GM12878 (cell line): Measurements from ENCODE around the gene SASH1. TPM values are rescaled to one million over a fixed set of nuclear protein-coding genes. Genes with fewer than 3 reads are reported as not detected.

Experiments
- ATAC-seq: fragments of 200-7000 bp; cut with Tn5 transposase; 3 replicates; pipeline ENCODE4 v1.9.1; 2020; ENCODE audit warnings: mild to moderate bottlenecking, moderate library complexity
- BruUV-seq: library from RNA; stranded (reverse); fragments of 400-500 nt; replicated peaks from 2 replicates; lab custom pipeline; 2021; lab: Mats Ljungman, UMichigan
- CTCF ChIA-PET: fragments of 300-600 bp; sonication (Branson Sonifier 250); formaldehyde crosslinking; extraction: SDS; loops from one replicate; lab custom pipeline; 2021; ENCODE audit warnings: inconsistent platforms; lab: Yijun Ruan, JAX
- POLR2A ChIA-PET: fragments of 350-600 bp; formaldehyde crosslinking; extraction: SDS; loops from one replicate; lab custom pipeline; 2021; ENCODE audit warnings: inconsistent platforms; lab: Charles Lee
- RAD21 ChIA-PET: fragments of 300-600 bp; sonication (Branson Sonifier 250); formaldehyde crosslinking; loops from one replicate; lab custom pipeline; 2023; ENCODE audit warnings: antibody characterized with exemption; ENCODE audit not compliant: unreplicated experiment; lab: Charles Lee
- SMC1A ChIA-PET: fragments of 300-600 bp; sonication (Branson Sonifier 250); formaldehyde crosslinking; loops from one replicate; lab custom pipeline; 2023; ENCODE audit not compliant: unreplicated experiment, uncharacterized antibody; lab: Charles Lee
- DNase-seq: peaks from one replicate; pipeline ENCODE4 v3.0.0-alpha.2; 2011; ENCODE audit warnings: low read depth, low spot score
- FAIRE-seq: peaks from 3 replicates; lab custom pipeline; 2011; peaks lifted over from hg19 to GRCh38; lab: Jason Lieb, UNC
- H2AFZ ChIP-seq: 2 replicates; pipeline ENCODE4 v1.6.0; 2011; ENCODE audit warnings: low read depth, low read length, control low read depth; ENCODE audit not compliant: control insufficient read depth
- H3K27ac ChIP-seq: 2 replicates; pipeline ENCODE4 v1.5.1; 2011; ENCODE audit warnings: control low read depth; ENCODE audit not compliant: control insufficient read depth, insufficient read depth
- H3K27me3 ChIP-seq, 2 experiments: replicated peaks in 1 of 2; 2 replicates each; pipeline versions ENCODE4 v1.6.0 to v1.6.1; 2011; ENCODE audit warnings: low read length in 1 of 2; ENCODE audit not compliant: control insufficient read depth in 2 of 2, insufficient read depth in 2 of 2
- H3K36me3 ChIP-seq, 2 experiments: 2 replicates each; pipeline ENCODE4 v1.5.1; 2011; ENCODE audit warnings: low read length in 1 of 2; ENCODE audit not compliant: control insufficient read depth in 2 of 2, insufficient read depth in 2 of 2
- H3K4me1 ChIP-seq: 2 replicates; pipeline ENCODE4 v1.6.1; 2011; ENCODE audit warnings: mild to moderate bottlenecking, low read length, moderate library complexity, mixed read lengths; ENCODE audit not compliant: control insufficient read depth, insufficient read depth
- H3K4me2 ChIP-seq: 2 replicates; pipeline ENCODE4 v1.6.0; 2011; ENCODE audit warnings: control low read depth; ENCODE audit not compliant: control insufficient read depth, insufficient read depth
- H3K4me3 ChIP-seq: fragments of 200-600 bp; sonication (generic); 2 replicates; pipeline ENCODE4 v1.5.1; 2016
- H3K79me2 ChIP-seq: 2 replicates; pipeline ENCODE4 v1.6.0; 2011; ENCODE audit warnings: low read length; ENCODE audit not compliant: control insufficient read depth, insufficient read depth
- H3K9ac ChIP-seq: 2 replicates; pipeline ENCODE4 v1.8.0; 2011; ENCODE audit warnings: low read length, control low read depth, mixed read lengths; ENCODE audit not compliant: control insufficient read depth, insufficient read depth
- H3K9me3 ChIP-seq: replicated peaks from 3 replicates; pipeline ENCODE4 v1.5.1; 2011; ENCODE audit warnings: mild to moderate bottlenecking, low read length; ENCODE audit not compliant: control insufficient read depth, insufficient read depth
- H4K20me1 ChIP-seq: 2 replicates; pipeline ENCODE4 v1.6.0; 2011; ENCODE audit not compliant: control insufficient read depth, insufficient read depth
- BHLHE40 ChIP-seq, 2 experiments: fragments of 450-650 bp in 1 of 2; IDR thresholded peaks; 2 replicates each; pipeline ENCODE4 v1.6.1; 2011 to 2017; ENCODE audit warnings: low read depth in 2 of 2, borderline replicate concordance in 1 of 2, improper control_type of control experiment in 1 of 2, low read length in 1 of 2, mild to moderate bottlenecking in 1 of 2
- CBX3 ChIP-seq: fragments of 200-600 bp; sonication (generic); IDR thresholded peaks from 2 replicates; pipeline ENCODE4 v1.6.1; 2016; ENCODE audit warnings: low read depth, borderline replicate concordance
- CHD1 ChIP-seq: IDR thresholded peaks from 2 replicates; pipeline ENCODE4 v1.6.1; 2012; ENCODE audit warnings: low read depth, low read length, improper control_type of control experiment
- MLLT1 ChIP-seq: fragments of 450-650 bp; IDR thresholded peaks from 2 replicates; pipeline ENCODE4 v1.6.1; 2016; ENCODE audit warnings: mild to moderate bottlenecking
- POLR2AphosphoS5 ChIP-seq: IDR thresholded peaks from 2 replicates; pipeline ENCODE4 v1.6.1; 2011; ENCODE audit warnings: mild to moderate bottlenecking, low read length, inconsistent platforms
- RFX5 ChIP-seq: IDR thresholded peaks from 2 replicates; pipeline ENCODE4 v1.6.1; 2011; ENCODE audit warnings: low read depth, low read length, improper control_type of control experiment
- SIN3A ChIP-seq: IDR thresholded peaks from 2 replicates; pipeline ENCODE4 v1.6.1; 2012; ENCODE audit warnings: low read depth, low read length, improper control_type of control experiment
- SP1 ChIP-seq: IDR thresholded peaks from one replicate; pipeline ENCODE4 v1.6.1; 2011; ENCODE audit warnings: low read depth, low read length
- SPI1 ChIP-seq: IDR thresholded peaks from 2 replicates; pipeline ENCODE4 v1.6.1; 2011; ENCODE audit warnings: low read depth, mild to moderate bottlenecking, low read length, moderate library complexity, borderline replicate concordance; ENCODE audit not compliant: insufficient read depth
- SUZ12 ChIP-seq: fragments of 200-600 bp; sonication (generic); IDR thresholded peaks from one replicate; pipeline ENCODE4 v1.6.1; 2018; ENCODE audit warnings: antibody characterized with exemption, mild to moderate bottlenecking; ENCODE audit not compliant: unreplicated experiment
- WGBS: methylation state at CpG from one replicate; pipeline ENCODE4 v1.1.6; 2016; ENCODE audit warnings: low lambda C conversion rate; ENCODE audit not compliant: insufficient replicate concordance, insufficient coverage; ENCODE audit errors: missing lambda C conversion rate; 5-methylcytosine and 5-hydroxymethylcytosine counted together
- in situ Hi-C: fragments of 300-500 bp; cut with MboI; formaldehyde crosslinking; loops from 9 replicates; pipeline ENCODE4 v1.14.3; 2018; ENCODE audit warnings: mixed read lengths
- intact Hi-C: fragments of 100-400 bp; cut with micrococcal nuclease; formaldehyde crosslinking; loops from one replicate; pipeline ENCODE4 v1.14.2; 2022; ENCODE audit not compliant: unreplicated experiment
- polyA plus RNA-seq, 11 experiments: library from polyadenylated mRNA; depleted of rRNA in 4 of 11; unstranded in 6 of 11; stranded (reverse) in 5 of 11; fragments of >200 nt; fragmentation: Nextera tagmentation in 4 of 11; fragmentation: Illumina TruSeq in 1 of 11; extraction: Ambion mirVana in 4 of 11; extraction: Trizol in 1 of 11; gene quantifications; 1 replicate in 1 of 11; 2 replicates in 10 of 11; pipeline versions ENCODE4 v1.2.1 to v1.2.3, GENCODE V29; 2011 to 2016; ENCODE audit warnings: inconsistent platforms in 2 of 11, missing spikeins in 2 of 11, low read depth in 1 of 11
- total RNA-seq, 4 experiments: library from RNA; depleted of rRNA in 3 of 4; stranded (reverse); fragments of >200 nt in 3 of 4; fragmentation: Illumina TruSeq in 1 of 4; extraction: Trizol in 1 of 4; gene quantifications; 2 replicates each; pipeline versions ENCODE4 v1.2.1 to v1.2.3, GENCODE V29; 2013 to 2021

Gene SASH1
- total and polyA plus RNA-seq, 10 of the 15 experiments (the other 5 are each of a cell fraction or from before 2014, with no cell fraction given) = 0.01 to 0.73 (median 0.14) TPM; not detected in 4

DNA sequence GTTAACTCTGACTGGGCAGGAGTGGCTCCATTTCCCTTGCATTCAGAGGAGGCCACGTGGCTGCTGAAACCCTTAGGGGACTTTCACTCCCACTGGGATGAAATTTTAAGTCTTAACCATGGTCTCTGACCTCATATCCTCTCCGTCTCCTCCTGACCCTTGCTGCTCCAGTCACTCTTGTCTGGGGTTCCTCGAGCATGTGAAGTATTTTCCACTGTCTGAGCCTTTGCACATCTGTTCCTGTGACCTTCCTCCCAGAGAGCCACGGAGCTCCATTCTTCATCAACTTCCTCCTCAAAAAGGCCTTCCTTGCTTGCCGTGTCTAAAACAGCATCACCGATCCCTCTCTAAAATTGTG, 251.2 kb downstream of the SASH1 start:
- POLR2A ChIA-PET = no interaction called here
- no peak for FAIRE-seq
- 42% methylated on average over 6 of the region's 6 CpGs for WGBS
- no TSS peak for BruUV-seq
- no peak overlapping the region for H3K27ac ChIP-seq
- H3K4me2 ChIP-seq = no peak overlapping the region
- no peak for TF ChIP-seq RFX5
- TF ChIP-seq SPI1 = no peak
- TF ChIP-seq SIN3A = no peak
- no peak for TF ChIP-seq CBX3
- no peak for TF ChIP-seq CHD1
- TF ChIP-seq BHLHE40 (IDR thresholded peaks at IDR 0.05; ENCODE audit: borderline replicate concordance in 1 of 2, low read depth in 2 of 2, low read length in 1 of 2) = no peak
- no peak for TF ChIP-seq SUZ12
- TF ChIP-seq MLLT1 = no peak
- no peak for TF ChIP-seq SP1
- no peak for TF ChIP-seq POLR2AphosphoS5
- SMC1A ChIA-PET = no interaction called here
- RAD21 ChIA-PET = no interaction called here
- H3K4me1 ChIP-seq = no peaks in the 10 kb centered on the region
- no peak overlapping the region for H3K9ac ChIP-seq
- CTCF ChIA-PET = no interaction called here
- no peak for ATAC-seq
- H3K4me3 ChIP-seq = no peak overlapping the region
- H2AFZ ChIP-seq = no peak overlapping the region
- in situ Hi-C loops (no loop called here), intact Hi-C loops (no loop called here)
- H3K79me2 ChIP-seq = no peaks in the 10 kb centered on the region
- no peaks in the 10 kb centered on the region for H3K36me3 ChIP-seq
- H3K27me3 ChIP-seq = no peaks in the 10 kb centered on the region
- no peak for DNase-seq
- no peaks in the 10 kb centered on the region for H4K20me1 ChIP-seq
- no peaks in the 10 kb centered on the region; the same call in 2 of the 3 replicates for H3K9me3 ChIP-seq
